CD4-positive, alpha-beta T cell treated with Interferon gamma for 1 hour (primary cell): Measurements from ENCODE around the gene ZBTB4.

ENCODE experiments used
- DNase-seq: peaks from one replicate; pipeline ENCODE4 v3.0.0-alpha.2; 2020

The ZBTB4 gene

GRCh38 chr17:7416323-7416722, 63.1 kb downstream of the ZBTB4 start:
- DNase-seq: no peak

- no peak for DNase-seq
Measured at GRCh38 chr17:7415784-7416183, 63.6 kb downstream of the ZBTB4 start.

DNA sequence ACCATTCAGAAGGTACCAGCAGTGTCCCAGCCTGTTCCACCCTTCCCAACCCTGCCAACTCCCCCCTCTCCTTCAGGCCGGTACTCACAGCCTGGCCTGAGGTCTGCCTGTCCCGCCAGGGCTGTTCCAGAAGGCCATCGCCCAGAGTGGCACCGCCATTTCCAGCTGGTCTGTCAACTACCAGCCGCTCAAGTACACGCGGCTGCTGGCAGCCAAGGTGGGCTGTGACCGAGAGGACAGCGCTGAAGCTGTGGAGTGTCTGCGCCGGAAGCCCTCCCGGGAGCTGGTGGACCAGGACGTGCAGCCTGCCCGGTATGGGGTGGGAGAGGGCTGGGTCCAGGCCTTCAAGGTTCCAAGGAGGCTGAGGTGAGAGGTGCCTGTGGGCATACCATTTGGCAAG, 64.6 kb downstream of the ZBTB4 start:
- DNase-seq: no peak

DNA sequence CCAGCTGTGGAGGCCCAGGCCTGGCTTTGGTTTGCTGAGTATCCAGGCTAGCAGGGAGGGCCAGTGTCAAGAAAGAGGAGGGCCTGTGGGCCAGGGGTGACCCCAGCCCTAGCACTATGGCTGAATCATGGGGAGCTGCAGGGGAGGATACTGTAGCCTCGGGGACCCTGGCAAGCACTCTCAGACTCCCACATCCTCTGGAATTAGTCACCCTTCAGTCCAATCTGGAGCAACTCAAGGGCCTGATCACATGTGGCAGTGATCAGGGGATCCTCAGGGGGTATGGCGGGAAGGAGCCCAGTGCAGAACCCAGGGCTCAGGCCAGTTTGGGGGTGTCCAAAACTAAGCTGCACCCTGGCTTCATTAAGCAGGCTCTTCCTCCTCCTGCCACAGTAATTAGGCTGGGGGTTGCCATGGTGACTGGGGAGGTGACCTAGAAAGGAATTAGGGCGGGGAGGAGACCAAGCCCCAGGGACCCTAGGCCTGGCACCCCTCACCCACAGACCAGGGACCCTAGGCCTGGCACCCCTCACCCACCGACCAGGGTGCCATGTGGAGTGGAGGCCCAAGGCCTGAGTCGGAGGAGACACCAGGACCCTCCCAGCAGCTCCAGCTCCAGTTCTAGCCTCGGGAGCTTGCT, 66.0 kb downstream of the ZBTB4 start:
- no peak for DNase-seq

GRCh38 chr17:7411427-7411750, 68.0 kb downstream of the ZBTB4 start:
- no peak for DNase-seq

DNA sequence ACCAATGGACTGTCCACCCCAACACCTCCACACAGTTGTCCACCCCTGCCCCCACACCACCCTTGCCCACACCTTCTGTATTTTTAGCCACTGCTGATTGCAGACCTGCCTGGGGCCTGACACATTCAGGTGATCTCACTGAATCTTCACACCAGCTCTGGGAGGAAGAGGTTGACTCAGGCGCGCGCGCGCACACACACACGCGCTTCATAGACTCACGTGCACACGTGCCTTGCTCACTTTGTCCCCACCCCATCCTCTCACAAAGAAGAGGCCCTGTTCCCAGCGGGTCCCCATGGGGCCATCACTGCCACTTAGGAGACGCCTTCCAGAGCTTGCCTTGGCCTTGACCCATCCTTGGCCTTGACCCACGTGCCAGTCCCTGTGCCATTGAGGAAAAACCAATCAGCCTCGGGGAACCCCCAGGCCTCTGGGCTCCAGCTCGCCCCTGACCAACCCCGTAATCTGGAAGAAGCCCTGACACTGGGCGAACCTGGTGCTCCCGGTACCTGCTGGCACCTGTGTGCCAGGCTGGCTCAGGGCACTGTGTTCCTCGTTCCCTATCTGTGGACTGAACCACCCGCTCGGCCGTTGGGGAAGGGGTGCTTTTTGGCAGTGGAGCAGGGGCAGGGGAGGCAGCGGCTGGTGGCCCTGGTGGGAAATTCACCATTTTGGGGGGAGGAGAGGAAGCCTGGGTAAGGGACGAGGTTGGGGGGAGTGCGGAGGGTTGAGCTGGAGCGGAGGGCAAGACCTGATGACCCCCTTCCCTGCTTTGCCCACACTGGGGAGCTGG, 68.6 kb downstream of the ZBTB4 start:
- DNase-seq: no peak

DNA sequence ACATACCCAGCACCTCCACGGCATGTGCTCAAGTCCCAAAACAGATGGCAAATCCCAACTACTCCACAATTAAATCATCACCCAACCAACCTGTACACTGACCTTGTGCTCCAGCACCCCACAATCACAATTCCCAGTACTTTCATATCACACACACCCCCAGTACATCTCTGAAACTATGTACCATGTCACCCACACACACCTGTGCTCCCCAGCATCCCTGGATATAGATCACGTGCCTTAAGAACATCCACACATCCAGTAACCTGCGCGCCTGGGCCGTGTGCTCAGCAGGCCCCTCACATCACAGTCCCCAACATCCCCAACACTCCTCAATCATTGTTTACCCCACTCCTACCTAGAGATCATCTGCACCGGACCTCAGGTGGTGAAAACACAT, 69.7 kb downstream of the ZBTB4 start:
- no peak for DNase-seq
